ENCODE measurements around the gene RPUSD4. TPM values are rescaled to one million over a fixed set of nuclear protein-coding genes. Genes with fewer than 3 reads are reported as not detected.

Gene RPUSD4
- total RNA-seq, 1 donor from 2014 or later: 47.9 TPM

DNA sequence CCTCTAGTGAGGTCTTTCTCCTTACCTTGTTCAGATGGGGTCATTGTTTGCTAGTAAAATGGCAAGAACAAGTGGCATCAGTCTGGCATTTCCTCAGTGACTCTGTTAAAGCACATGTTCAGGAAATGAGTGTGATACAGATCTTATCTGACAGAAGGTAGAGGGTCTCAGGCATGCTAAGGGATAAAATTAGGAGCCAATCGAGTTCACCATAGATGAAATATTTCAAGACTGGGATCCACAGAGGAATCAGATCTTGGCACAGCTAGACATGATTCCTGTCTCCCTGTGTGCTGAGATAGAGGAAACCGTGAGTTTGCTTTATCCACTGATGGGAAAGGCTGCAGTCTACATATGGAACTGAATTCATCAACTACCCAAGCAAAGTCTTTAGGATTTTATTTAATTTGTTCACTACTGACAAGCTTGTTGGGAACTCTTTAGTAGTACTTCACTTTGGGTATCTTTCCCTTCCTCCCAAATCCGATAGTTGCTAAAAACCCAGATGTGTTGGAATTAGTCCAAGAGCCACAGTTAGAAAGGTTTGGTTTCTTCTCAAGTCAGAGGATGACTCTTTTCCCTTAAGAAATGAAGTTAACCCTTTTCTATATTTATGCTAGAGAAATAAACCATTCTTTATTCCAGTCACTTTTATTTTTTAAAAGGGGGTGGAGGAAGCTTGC is 18.5 kb upstream of the RPUSD4 start:
- TF ChIP-seq CTCF (IDR thresholded peaks at IDR 0.05; ENCODE audit: insufficient read depth, low read length, severe bottlenecking): no peak
- Histone ChIP-seq H3K4me3 (ENCODE audit: low read depth, low read length) (no peak overlapping the region), H3K36me3 (ENCODE audit: control insufficient read depth, insufficient read depth, low read length) (no peaks in the 10 kb centered on the region), H3K27me3 (ENCODE audit: control insufficient read depth, insufficient read depth, low read length) (no peaks in the 10 kb centered on the region)
- FAIRE-seq (no peak), DNase-seq (ENCODE audit: low read depth) (no peak)

DNA sequence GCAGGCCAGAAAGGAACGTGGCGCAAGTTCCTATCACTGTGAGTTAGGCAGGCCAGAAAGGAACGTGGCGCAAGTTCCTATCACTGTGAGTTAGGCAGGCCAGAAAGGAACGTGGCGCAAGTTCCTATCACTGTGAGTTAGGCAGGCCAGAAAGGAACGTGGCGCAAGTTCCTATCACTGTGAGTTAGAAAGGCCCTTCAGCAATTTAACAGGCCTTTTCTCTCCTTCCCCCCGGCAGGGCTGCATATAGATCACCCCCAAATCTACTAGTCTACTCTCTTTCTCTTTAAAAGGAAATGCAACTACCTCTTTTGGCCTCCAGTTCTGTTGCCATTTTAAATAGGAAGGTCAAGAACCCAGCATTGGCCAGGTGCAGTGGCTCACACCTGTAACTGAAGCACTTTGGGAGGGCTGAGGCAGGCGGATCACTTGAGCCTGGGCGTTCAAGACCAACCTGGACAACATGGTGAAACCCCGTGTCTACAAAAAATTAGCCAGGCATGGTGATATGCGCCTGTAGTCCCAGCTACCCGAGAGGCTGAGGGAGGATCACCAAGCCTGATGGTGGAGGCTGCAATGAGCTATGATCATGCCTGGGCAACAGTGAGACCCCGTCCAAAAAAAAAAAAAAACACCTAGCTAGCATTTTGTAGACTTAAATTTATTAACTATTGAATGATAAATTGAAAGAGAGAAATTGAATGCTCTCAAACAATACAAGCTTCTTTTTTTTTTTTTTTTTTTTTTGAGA is 15.1 kb upstream of the RPUSD4 start:
- no peak for TF ChIP-seq CTCF (IDR thresholded peaks at IDR 0.05; ENCODE audit: insufficient read depth, low read length, severe bottlenecking)
- no peaks in the 10 kb centered on the region for H3K27me3 ChIP-seq (ENCODE audit: control insufficient read depth, insufficient read depth, low read length)
- H3K36me3 ChIP-seq (ENCODE audit: control insufficient read depth, insufficient read depth, low read length): no peaks in the 10 kb centered on the region
- no peak overlapping the region for H3K4me3 ChIP-seq (ENCODE audit: low read depth, low read length)
- DNase-seq (ENCODE audit: low read depth) (no peak), FAIRE-seq (no peak)

GRCh38 chr11:126225295-126225665 is 13.8 kb upstream of the RPUSD4 start:
- TF ChIP-seq CTCF (IDR thresholded peaks at IDR 0.05; ENCODE audit: insufficient read depth, low read length, severe bottlenecking): no peak
- Histone ChIP-seq H3K27me3 (ENCODE audit: control insufficient read depth, insufficient read depth, low read length) (no peaks in the 10 kb centered on the region), H3K36me3 (ENCODE audit: control insufficient read depth, insufficient read depth, low read length) (no peaks in the 10 kb centered on the region), H3K4me3 (ENCODE audit: low read depth, low read length) (no peak overlapping the region)
- FAIRE-seq (no peak), DNase-seq (ENCODE audit: low read depth) (no peak)

DNA sequence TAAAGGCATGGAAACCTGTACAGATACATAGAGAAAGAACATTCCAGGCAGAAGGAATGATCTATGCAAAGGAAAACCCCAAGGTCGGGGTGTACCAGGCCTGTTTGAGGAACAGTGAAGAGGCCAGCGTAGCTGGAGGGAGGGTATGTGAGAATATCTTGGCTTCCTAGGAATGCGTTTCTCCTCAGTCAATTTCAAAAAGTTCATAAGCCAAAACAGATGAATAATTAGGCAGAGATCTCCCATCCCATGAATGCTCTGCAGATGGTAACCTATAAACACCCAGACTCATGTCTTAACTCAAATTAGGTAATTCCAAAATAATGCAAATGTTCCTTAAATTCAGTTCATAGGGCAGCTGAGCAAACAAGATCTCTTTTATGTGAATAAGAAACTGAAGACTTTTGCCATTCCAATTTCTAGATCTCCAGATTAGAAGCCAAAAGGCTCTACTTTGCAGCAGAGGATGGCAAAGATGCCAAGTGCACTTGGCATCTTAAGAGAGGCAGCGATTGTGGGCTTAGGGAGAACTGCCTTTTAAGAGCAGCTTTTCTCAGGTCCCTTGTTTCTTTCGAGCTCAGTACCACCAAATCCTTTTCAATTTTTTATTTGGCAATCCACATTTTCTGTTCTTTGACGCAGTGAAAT is 13.3 kb upstream of the RPUSD4 start:
- no peak overlapping the region for H3K4me3 ChIP-seq (ENCODE audit: low read depth, low read length)
- FAIRE-seq (no peak), DNase-seq (ENCODE audit: low read depth) (no peak)
- H3K27me3 ChIP-seq (ENCODE audit: control insufficient read depth, insufficient read depth, low read length): no peaks in the 10 kb centered on the region
- no peaks in the 10 kb centered on the region for H3K36me3 ChIP-seq (ENCODE audit: control insufficient read depth, insufficient read depth, low read length)
- no peak for TF ChIP-seq CTCF (IDR thresholded peaks at IDR 0.05; ENCODE audit: insufficient read depth, low read length, severe bottlenecking)

- FAIRE-seq: no peak
- no peak for TF ChIP-seq CTCF (IDR thresholded peaks at IDR 0.05; ENCODE audit: insufficient read depth, low read length, severe bottlenecking)
- no peaks in the 10 kb centered on the region for H3K27me3 ChIP-seq (ENCODE audit: control insufficient read depth, insufficient read depth, low read length)
- H3K4me3 ChIP-seq (ENCODE audit: low read depth, low read length): no peak overlapping the region
- no peak for DNase-seq (ENCODE audit: low read depth)
- H3K36me3 ChIP-seq (ENCODE audit: control insufficient read depth, insufficient read depth, low read length): peaks cover 1% of the 10 kb centered on the region
These were observed 8.1 kb upstream of the RPUSD4 start for GRCh38 chr11:126219547-126219946.

Measured in bronchial epithelial cell (primary cell).